K562 (cell line): ENCODE measurements around the gene OR11L1. TPM values are rescaled to one million over a fixed set of nuclear protein-coding genes. Genes with fewer than 3 reads are reported as not detected.

Experiments used
- E2F3 ChIP-seq: fragments of 250-450 bp; sonication (Bioruptor Pico); IDR thresholded peaks from 2 replicates; pipeline ENCODE4 v1.4.0; 2020; ENCODE audit warnings: mild to moderate bottlenecking
- FOS ChIP-seq: IDR thresholded peaks from 3 replicates; pipeline ENCODE4 v1.6.1; 2011; ENCODE audit not compliant: insufficient read length; ENCODE audit errors: extremely low read depth
- HNRNPLL ChIP-seq: fragments of 200-400 bp; formaldehyde crosslinking; IDR thresholded peaks from 2 replicates; pipeline ENCODE4 v1.6.1; 2017; ENCODE audit warnings: low read length, low read depth, mild to moderate bottlenecking; ENCODE audit not compliant: poor library complexity, severe bottlenecking
- JUND ChIP-seq, 2 experiments: IDR thresholded peaks; 2 replicates in 1 of 2; 3 replicates in 1 of 2; pipeline ENCODE4 v1.6.1; 2011; ENCODE audit warnings: borderline replicate concordance in 2 of 2, low read depth in 2 of 2, low read length in 2 of 2, improper control_type of control experiment in 1 of 2, missing biosample characterization in 1 of 2, missing genetic modification characterization in 1 of 2, missing genetic modification reagents in 1 of 2
- POLR2AphosphoS5 ChIP-seq: IDR thresholded peaks from 2 replicates; pipeline ENCODE4 v1.6.1; 2011; ENCODE audit warnings: mild to moderate bottlenecking, low read depth, low read length, moderate library complexity; ENCODE audit not compliant: control insufficient read depth, insufficient read depth
- POLR2B ChIP-seq: fragments of 450-650 bp; IDR thresholded peaks from 2 replicates; pipeline ENCODE4 v1.6.1; 2018; ENCODE audit warnings: low read depth; ENCODE audit not compliant: partially characterized antibody
- POU5F1 ChIP-seq: fragments of 150-350 bp; IDR thresholded peaks from 2 replicates; pipeline ENCODE4 v1.6.1; 2014; ENCODE audit warnings: borderline replicate concordance, low read length, low read depth, mild to moderate bottlenecking; ENCODE audit not compliant: partially characterized antibody
- SOX6 ChIP-seq: fragments of 450-650 bp; IDR thresholded peaks from 2 replicates; pipeline ENCODE4 v1.6.1; 2014; ENCODE audit warnings: mild to moderate bottlenecking
- TRIM24 ChIP-seq, 2 experiments: fragments of 450-650 bp; IDR thresholded peaks; 2 replicates each; pipeline ENCODE4 v1.6.1; 2016
- U2AF1 ChIP-seq: fragments of 200-400 bp; formaldehyde crosslinking; optimal IDR thresholded peaks from 2 replicates; pipeline ENCODE3; 2017; ENCODE audit warnings: mild to moderate bottlenecking, low read depth, low read length, moderate library complexity
- ZC3H8 ChIP-seq: fragments of 450-650 bp; IDR thresholded peaks from 2 replicates; pipeline ENCODE4 v1.6.1; 2017
- ZNF140 ChIP-seq: fragments of 250-450 bp; sonication (Bioruptor Pico); IDR thresholded peaks from 2 replicates; pipeline ENCODE4 v1.8.0; 2021; ENCODE audit warnings: moderate library complexity, mild to moderate bottlenecking, inconsistent platforms
- polyA plus RNA-seq, 8 experiments: library from polyadenylated mRNA; depleted of rRNA in 4 of 8; stranded (reverse) in 5 of 8; unstranded in 3 of 8; fragments of >200 nt; fragmentation: Nextera tagmentation in 2 of 8; fragmentation: Illumina TruSeq in 1 of 8; extraction: Ambion mirVana in 2 of 8; extraction: Trizol in 1 of 8; gene quantifications; 2 replicates each; pipeline versions ENCODE4 v1.2.1 to v1.2.3, GENCODE V29; 2011 to 2014; ENCODE audit warnings: inconsistent platforms in 1 of 8, missing spikeins in 1 of 8
- total RNA-seq, 7 experiments: library from RNA; depleted of rRNA in 6 of 7; stranded (reverse); fragments of >200 nt in 6 of 7; fragmentation: Illumina TruSeq in 2 of 7; extraction: Trizol in 2 of 7; gene quantifications; 2 replicates each; pipeline versions ENCODE4 v1.2.1 to v1.2.3, GENCODE V29; 2011 to 2021; ENCODE audit warnings: low replicate concordance in 1 of 7
- TF ChIP-seq, protein P1 (sequence below): IDR thresholded peaks from 2 replicates; pipeline ENCODE4 v1.6.1; 2011; ENCODE audit warnings: borderline replicate concordance, low read depth, mild to moderate bottlenecking, moderate library complexity, low read length; ENCODE audit not compliant: insufficient read depth, poor library complexity, severe bottlenecking
- TF ChIP-seq, protein P2 (sequence below): fragments of 250-450 bp; sonication (Bioruptor Pico); IDR thresholded peaks from 2 replicates; pipeline ENCODE4 v1.5.0; 2020; ENCODE audit warnings: mild to moderate bottlenecking, borderline replicate concordance
- TF ChIP-seq, protein P3 (sequence below): sonication (generic); formaldehyde crosslinking; IDR thresholded peaks from 2 replicates; pipeline ENCODE4 v1.8.1; 2023; ENCODE audit warnings: missing genetic modification reagents, mild to moderate bottlenecking, borderline replicate concordance

The OR11L1 gene
- total and polyA plus RNA-seq, 9 of the 15 experiments (the other 6 are each of a cell fraction or from before 2014, with no cell fraction given), result not detected

DNA sequence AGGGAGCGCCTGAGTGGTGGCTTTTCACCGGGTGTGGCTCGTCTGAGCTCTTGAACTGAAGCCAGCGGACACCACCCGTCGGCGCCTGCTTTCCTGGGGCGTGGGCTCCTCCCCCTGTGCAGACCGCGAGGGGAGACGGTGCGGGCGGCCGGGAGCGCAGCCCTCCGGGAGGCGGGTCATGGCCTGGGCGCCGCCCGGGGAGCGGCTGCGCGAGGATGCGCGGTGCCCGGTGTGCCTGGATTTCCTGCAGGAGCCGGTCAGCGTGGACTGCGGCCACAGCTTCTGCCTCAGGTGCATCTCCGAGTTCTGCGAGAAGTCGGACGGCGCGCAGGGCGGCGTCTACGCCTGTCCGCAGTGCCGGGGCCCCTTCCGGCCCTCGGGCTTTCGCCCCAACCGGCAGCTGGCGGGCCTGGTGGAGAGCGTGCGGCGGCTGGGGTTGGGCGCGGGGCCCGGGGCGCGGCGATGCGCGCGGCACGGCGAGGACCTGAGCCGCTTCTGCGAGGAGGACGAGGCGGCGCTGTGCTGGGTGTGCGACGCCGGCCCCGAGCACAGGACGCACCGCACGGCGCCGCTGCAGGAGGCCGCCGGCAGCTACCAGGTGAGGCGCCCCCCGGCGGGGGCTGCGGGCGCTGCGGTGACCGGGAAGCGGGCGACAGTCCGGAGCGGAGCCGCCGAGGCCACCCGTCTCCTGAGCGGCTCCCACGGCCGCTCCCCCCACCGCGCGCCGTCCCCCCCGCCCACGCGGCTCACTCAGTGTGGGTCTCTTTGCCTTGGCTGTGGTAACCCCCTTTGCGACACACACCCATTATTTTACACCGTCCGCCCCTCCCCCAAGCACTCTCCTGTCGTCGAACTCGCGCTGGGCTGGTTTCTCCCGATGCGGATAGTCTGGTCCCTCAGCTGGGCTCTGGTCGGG lies 15.6 kb upstream of the OR11L1 start, which contains the start of gene TRIM58 (continued):
- 0 out of 2 replicates have a peak, but pooled peaks have one; percentile 9 for TF ChIP-seq SOX6
- TF ChIP-seq, protein P1, sequence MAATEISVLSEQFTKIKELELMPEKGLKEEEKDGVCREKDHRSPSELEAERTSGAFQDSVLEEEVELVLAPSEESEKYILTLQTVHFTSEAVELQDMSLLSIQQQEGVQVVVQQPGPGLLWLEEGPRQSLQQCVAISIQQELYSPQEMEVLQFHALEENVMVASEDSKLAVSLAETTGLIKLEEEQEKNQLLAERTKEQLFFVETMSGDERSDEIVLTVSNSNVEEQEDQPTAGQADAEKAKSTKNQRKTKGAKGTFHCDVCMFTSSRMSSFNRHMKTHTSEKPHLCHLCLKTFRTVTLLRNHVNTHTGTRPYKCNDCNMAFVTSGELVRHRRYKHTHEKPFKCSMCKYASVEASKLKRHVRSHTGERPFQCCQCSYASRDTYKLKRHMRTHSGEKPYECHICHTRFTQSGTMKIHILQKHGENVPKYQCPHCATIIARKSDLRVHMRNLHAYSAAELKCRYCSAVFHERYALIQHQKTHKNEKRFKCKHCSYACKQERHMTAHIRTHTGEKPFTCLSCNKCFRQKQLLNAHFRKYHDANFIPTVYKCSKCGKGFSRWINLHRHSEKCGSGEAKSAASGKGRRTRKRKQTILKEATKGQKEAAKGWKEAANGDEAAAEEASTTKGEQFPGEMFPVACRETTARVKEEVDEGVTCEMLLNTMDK, result peak; percentile 100
- peak; percentile 68 for TF ChIP-seq POLR2AphosphoS5
- no peak for TF ChIP-seq TRIM24 (IDR thresholded peaks at IDR 0.05)
- TF ChIP-seq, protein P2, sequence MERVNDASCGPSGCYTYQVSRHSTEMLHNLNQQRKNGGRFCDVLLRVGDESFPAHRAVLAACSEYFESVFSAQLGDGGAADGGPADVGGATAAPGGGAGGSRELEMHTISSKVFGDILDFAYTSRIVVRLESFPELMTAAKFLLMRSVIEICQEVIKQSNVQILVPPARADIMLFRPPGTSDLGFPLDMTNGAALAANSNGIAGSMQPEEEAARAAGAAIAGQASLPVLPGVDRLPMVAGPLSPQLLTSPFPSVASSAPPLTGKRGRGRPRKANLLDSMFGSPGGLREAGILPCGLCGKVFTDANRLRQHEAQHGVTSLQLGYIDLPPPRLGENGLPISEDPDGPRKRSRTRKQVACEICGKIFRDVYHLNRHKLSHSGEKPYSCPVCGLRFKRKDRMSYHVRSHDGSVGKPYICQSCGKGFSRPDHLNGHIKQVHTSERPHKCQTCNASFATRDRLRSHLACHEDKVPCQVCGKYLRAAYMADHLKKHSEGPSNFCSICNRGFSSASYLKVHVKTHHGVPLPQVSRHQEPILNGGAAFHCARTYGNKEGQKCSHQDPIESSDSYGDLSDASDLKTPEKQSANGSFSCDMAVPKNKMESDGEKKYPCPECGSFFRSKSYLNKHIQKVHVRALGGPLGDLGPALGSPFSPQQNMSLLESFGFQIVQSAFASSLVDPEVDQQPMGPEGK (CRISPR knock-in tag), result no peak
- TF ChIP-seq U2AF1, result peak; percentile 85
- TF ChIP-seq POLR2B, result peak; percentile 33
- TF ChIP-seq, protein P3, sequence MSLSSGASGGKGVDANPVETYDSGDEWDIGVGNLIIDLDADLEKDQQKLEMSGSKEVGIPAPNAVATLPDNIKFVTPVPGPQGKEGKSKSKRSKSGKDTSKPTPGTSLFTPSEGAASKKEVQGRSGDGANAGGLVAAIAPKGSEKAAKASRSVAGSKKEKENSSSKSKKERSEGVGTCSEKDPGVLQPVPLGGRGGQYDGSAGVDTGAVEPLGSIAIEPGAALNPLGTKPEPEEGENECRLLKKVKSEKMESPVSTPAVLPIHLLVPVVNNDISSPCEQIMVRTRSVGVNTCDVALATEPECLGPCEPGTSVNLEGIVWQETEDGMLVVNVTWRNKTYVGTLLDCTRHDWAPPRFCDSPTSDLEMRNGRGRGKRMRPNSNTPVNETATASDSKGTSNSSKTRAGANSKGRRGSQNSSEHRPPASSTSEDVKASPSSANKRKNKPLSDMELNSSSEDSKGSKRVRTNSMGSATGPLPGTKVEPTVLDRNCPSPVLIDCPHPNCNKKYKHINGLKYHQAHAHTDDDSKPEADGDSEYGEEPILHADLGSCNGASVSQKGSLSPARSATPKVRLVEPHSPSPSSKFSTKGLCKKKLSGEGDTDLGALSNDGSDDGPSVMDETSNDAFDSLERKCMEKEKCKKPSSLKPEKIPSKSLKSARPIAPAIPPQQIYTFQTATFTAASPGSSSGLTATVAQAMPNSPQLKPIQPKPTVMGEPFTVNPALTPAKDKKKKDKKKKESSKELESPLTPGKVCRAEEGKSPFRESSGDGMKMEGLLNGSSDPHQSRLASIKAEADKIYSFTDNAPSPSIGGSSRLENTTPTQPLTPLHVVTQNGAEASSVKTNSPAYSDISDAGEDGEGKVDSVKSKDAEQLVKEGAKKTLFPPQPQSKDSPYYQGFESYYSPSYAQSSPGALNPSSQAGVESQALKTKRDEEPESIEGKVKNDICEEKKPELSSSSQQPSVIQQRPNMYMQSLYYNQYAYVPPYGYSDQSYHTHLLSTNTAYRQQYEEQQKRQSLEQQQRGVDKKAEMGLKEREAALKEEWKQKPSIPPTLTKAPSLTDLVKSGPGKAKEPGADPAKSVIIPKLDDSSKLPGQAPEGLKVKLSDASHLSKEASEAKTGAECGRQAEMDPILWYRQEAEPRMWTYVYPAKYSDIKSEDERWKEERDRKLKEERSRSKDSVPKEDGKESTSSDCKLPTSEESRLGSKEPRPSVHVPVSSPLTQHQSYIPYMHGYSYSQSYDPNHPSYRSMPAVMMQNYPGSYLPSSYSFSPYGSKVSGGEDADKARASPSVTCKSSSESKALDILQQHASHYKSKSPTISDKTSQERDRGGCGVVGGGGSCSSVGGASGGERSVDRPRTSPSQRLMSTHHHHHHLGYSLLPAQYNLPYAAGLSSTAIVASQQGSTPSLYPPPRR (CRISPR knock-in tag), result 0 out of 2 replicates have a peak, but pooled peaks have one; percentile 59
- no peak for TF ChIP-seq POU5F1
- no peak for TF ChIP-seq ZC3H8
- TF ChIP-seq ZNF140 (CRISPR knock-in tag), result no peak
- peak; percentile 18 for TF ChIP-seq JUND (IDR thresholded peaks at IDR 0.05; ENCODE audit: borderline replicate concordance, low read depth, low read length)
- no peak; the same call in 2 of the 3 replicates for TF ChIP-seq JUND (tag; IDR thresholded peaks at IDR 0.05; ENCODE audit: borderline replicate concordance, low read depth, low read length)
- TF ChIP-seq FOS, result no peak
- peak; percentile 37 for TF ChIP-seq HNRNPLL
- TF ChIP-seq E2F3 (CRISPR knock-in tag), result no peak
